ENCODE measurements around the gene SLC1A5. TPM values are rescaled to one million over a fixed set of nuclear protein-coding genes. Genes with fewer than 3 reads are reported as not detected.

Gene SLC1A5
- total RNA-seq, 1 experiment from 2014 or later = 104 TPM

GRCh38 chr19:46760363-46760762 is 28.0 kb downstream of the SLC1A5 start:
- in situ Hi-C loops (cut with HindIII; ENCODE audit: low pct_unique_long_range_greater_than_20kb, low sequenced_read_pairs) (no loop called here), intact Hi-C loops (cut with micrococcal nuclease; ENCODE audit: unreplicated experiment) (no loop called here)
- BruUV-seq (replicated peaks) = no TSS peak
- ChIA-PET CTCF (no interaction called here), POLR2A (interaction anchor here (0.6 kb wide), 1 partner anchor 1724 kb away, joined by 3 read pairs; no protein-coding TSS in a partner anchor)
- no peak for TF ChIP-seq CTCF (IDR thresholded peaks at IDR 0.05)
- no peak for TF ChIP-seq SIN3A (IDR thresholded peaks at IDR 0.05; ENCODE audit: borderline replicate concordance, insufficient read depth, low read depth, low read length)
- no peak for TF ChIP-seq POLR2AphosphoS5 (IDR thresholded peaks at IDR 0.05; ENCODE audit: low read depth, low read length)
- TF ChIP-seq TCF7L2 (IDR thresholded peaks at IDR 0.05; ENCODE audit: low read depth, low read length) = no peak
- no peak for TF ChIP-seq REST (IDR thresholded peaks at IDR 0.05; ENCODE audit: insufficient read depth in 1 of 2, low read depth in 2 of 2, low read length in 1 of 2)
- no peaks in the 10 kb centered on the region for H3K36me3 ChIP-seq (ENCODE audit: control insufficient read depth, insufficient read depth, low read length)
- H3K4me3 ChIP-seq (ENCODE audit: low read depth in 2 of 2, low read length in 2 of 2) = no peak overlapping the region
- H3K4me1 ChIP-seq (ENCODE audit: control insufficient read depth, insufficient read depth, low read length) = no peaks in the 10 kb centered on the region
- H3K27ac ChIP-seq (ENCODE audit: low read length) = no peak overlapping the region
- H3K27me3 ChIP-seq (ENCODE audit: control insufficient read depth, insufficient read depth, low read length) = no peaks in the 10 kb centered on the region
- ATAC-seq (no peak), DNase-seq (ENCODE audit: low read depth, low spot score) (no peak)
- H3K9me3 ChIP-seq (ENCODE audit: control insufficient read depth, insufficient read depth, low read depth, low read length) = no peaks in the 10 kb centered on the region

- DNase-seq (ENCODE audit: low read depth, low spot score) (no peak), ATAC-seq (no peak)
- no TSS peak for BruUV-seq (replicated peaks)
- Histone ChIP-seq H3K27ac (ENCODE audit: low read length) (no peak overlapping the region), H3K27me3 (ENCODE audit: control insufficient read depth, insufficient read depth, low read length) (no peaks in the 10 kb centered on the region), H3K4me3 (ENCODE audit: low read depth in 2 of 2, low read length in 2 of 2) (no peak overlapping the region), H3K4me1 (ENCODE audit: control insufficient read depth, insufficient read depth, low read length) (no peaks in the 10 kb centered on the region), H3K36me3 (ENCODE audit: control insufficient read depth, insufficient read depth, low read length) (no peaks in the 10 kb centered on the region), H3K9me3 (ENCODE audit: control insufficient read depth, insufficient read depth, low read depth, low read length) (no peaks in the 10 kb centered on the region)
- POLR2A ChIA-PET = interaction anchor here (0.6 kb wide), 1 partner anchor 492 kb away, joined by 3 read pairs; no protein-coding TSS in a partner anchor
- in situ Hi-C loops (cut with HindIII; ENCODE audit: low pct_unique_long_range_greater_than_20kb, low sequenced_read_pairs) = no loop called here
- no peak for TF ChIP-seq CTCF (IDR thresholded peaks at IDR 0.05)
- TF ChIP-seq POLR2AphosphoS5 (IDR thresholded peaks at IDR 0.05; ENCODE audit: low read depth, low read length) = no peak
- TF ChIP-seq TCF7L2 (IDR thresholded peaks at IDR 0.05; ENCODE audit: low read depth, low read length) = no peak
- no peak for TF ChIP-seq REST (IDR thresholded peaks at IDR 0.05; ENCODE audit: insufficient read depth in 1 of 2, low read depth in 2 of 2, low read length in 1 of 2)
- no peak for TF ChIP-seq SIN3A (IDR thresholded peaks at IDR 0.05; ENCODE audit: borderline replicate concordance, insufficient read depth, low read depth, low read length)
- intact Hi-C loops (cut with micrococcal nuclease; ENCODE audit: unreplicated experiment) = loop anchor here (5.0 kb wide), 1 partner anchor 72 kb away; no protein-coding TSS in a partner anchor
- CTCF ChIA-PET = no interaction called here
These were observed 28.5 kb downstream of the SLC1A5 start for GRCh38 chr19:46759817-46760333.

All from Panc1 (cell line).